Stomach smooth muscle (tissue), 2 donors: ENCODE measurements around the gene DSTN.

ENCODE experiments used
- H3K27ac ChIP-seq: one replicate; pipeline ENCODE4 v1.7.0; 2013; ENCODE audit warnings: mild to moderate bottlenecking, low read length, inconsistent platforms
- H3K27me3 ChIP-seq, 2 donors: one replicate each; pipeline ENCODE4 v1.7.0; 2013; ENCODE audit warnings: low read length in 2 of 2; ENCODE audit not compliant: insufficient read depth in 2 of 2, control insufficient read depth in 1 of 2
- H3K36me3 ChIP-seq, 2 donors: one replicate each; pipeline ENCODE4 v1.7.0; 2013; ENCODE audit warnings: low read length in 2 of 2; ENCODE audit not compliant: control insufficient read depth in 2 of 2, insufficient read depth in 2 of 2
- H3K4me1 ChIP-seq: one replicate; pipeline ENCODE4 v1.7.0; 2013; ENCODE audit warnings: low read length; ENCODE audit not compliant: control insufficient read depth, insufficient read depth
- H3K4me3 ChIP-seq, 2 donors: one replicate each; pipeline ENCODE4 v1.7.0; 2013; ENCODE audit warnings: low read length in 2 of 2
- H3K9ac ChIP-seq, 2 donors: one replicate each; pipeline ENCODE4 v1.7.0; 2013; ENCODE audit warnings: low read length in 2 of 2, mild to moderate bottlenecking in 1 of 2
- H3K9me3 ChIP-seq, 2 donors: one replicate each; pipeline ENCODE4 v1.7.0; 2013; ENCODE audit warnings: low read length in 2 of 2; ENCODE audit not compliant: control insufficient read depth in 2 of 2
- donor health status: healthy.
- donor health status: Pancreatic carcinoma.

DSTN gene

DNA sequence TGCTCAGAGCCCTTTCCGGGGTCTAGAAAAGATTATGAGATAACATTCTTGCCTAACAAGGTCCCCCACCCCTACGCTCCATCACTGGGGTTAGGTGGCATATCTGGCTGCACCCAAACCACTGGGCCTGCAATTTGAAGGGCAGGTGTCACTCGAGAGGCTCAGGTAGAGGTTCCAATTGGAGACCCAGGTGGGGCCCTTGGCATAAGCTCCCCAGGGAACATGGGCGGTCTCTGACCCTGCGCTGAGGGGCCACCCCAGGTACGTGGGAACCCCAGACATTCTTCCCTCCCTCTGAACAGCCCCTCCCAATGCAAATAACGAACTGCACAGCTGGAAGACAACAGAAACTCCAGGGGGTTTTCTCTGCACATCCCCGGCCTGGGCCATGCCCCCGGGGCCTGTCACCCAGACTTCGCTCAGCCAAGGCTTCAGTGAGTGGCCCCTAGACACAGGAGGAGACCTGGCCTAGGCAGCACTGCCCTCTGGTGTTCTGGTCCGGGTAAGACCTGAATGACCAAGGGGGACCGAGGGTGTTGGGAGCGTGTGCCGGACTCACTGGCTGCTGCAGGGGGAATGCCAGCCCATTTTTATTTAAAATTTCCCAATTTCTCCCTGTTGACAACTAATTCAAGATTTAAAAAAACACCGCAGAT is 47.5 kb downstream of the DSTN start:
- peaks cover 44% of the 10 kb centered on the region for H3K4me1 ChIP-seq
- no peak overlapping the region for H3K4me3 ChIP-seq
- no peaks in the 10 kb centered on the region for H3K9me3 ChIP-seq
- no peak overlapping the region for H3K9ac ChIP-seq
- H3K27ac ChIP-seq: peak overlapping the region; percentile 41
- peaks cover 20 to 28% of the 10 kb centered on the region in 2 donors for H3K36me3 ChIP-seq
- no peaks in the 10 kb centered on the region for H3K27me3 ChIP-seq

DNA sequence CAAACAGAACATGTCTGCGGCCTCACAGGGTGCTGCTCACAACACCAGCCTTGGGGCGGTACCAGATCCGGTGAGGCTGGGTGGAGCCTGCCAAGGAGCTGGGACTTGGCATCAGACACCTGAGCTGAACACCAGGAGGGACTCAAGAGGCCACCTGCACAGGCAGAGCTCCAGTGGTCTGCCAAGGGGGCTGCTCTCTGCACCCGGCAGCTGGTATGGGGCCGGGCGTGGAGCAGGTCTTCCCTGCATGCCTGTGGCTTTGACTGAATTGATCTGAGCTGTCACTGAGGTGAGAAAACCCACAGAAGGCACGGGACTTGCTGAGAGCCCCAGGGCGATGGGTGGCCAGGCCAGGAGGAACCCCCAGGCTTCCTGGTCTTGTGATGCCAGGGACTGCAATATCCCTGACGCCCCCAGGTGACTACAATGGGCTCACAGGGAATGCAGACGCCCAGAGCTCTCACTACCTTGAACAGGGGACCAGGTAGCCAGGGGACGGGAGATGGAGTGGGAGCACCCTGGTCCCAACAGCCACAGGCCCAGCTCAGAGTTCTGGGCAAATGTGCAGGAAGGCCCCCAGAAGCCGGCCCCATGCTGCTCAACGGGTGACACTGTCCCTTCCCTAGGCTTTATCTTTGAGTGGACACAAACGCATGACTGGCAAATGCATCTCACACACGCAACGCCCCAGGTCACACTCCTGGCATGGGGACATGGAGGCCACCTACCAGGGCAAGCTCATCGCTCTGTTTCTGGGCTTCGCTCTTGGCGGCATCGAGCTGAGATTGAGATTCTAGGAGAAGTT is 48.2 kb downstream of the DSTN start:
- Histone ChIP-seq H3K9ac (no peak overlapping the region), H3K36me3 (peaks cover 26 to 34% of the 10 kb centered on the region in 2 donors), H3K4me1 (peaks cover 37% of the 10 kb centered on the region), H3K9me3 (no peaks in the 10 kb centered on the region), H3K27me3 (no peaks in the 10 kb centered on the region), H3K27ac (no peak overlapping the region), H3K4me3 (no peak overlapping the region)

DNA sequence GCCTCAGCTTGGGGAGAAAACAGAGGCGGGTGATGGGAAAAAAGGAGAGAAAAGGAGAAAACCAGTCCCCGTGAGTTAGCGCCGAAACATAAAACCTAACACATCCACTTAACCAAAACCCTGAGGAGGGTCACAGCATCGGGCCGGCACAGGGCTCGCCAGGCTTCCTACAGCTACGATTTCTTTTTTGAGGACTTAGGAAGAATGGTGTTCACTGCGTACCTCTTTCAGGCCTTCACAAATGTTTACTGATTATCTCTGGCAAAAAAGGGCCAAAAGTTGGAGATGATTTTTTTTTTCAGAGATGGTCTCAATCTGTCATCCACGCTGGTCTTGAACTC is 48.8 kb downstream of the DSTN start:
- H3K27ac ChIP-seq: no peak overlapping the region
- H3K36me3 ChIP-seq: peaks cover 28 to 39% of the 10 kb centered on the region in 2 donors
- no peaks in the 10 kb centered on the region for H3K27me3 ChIP-seq

DNA sequence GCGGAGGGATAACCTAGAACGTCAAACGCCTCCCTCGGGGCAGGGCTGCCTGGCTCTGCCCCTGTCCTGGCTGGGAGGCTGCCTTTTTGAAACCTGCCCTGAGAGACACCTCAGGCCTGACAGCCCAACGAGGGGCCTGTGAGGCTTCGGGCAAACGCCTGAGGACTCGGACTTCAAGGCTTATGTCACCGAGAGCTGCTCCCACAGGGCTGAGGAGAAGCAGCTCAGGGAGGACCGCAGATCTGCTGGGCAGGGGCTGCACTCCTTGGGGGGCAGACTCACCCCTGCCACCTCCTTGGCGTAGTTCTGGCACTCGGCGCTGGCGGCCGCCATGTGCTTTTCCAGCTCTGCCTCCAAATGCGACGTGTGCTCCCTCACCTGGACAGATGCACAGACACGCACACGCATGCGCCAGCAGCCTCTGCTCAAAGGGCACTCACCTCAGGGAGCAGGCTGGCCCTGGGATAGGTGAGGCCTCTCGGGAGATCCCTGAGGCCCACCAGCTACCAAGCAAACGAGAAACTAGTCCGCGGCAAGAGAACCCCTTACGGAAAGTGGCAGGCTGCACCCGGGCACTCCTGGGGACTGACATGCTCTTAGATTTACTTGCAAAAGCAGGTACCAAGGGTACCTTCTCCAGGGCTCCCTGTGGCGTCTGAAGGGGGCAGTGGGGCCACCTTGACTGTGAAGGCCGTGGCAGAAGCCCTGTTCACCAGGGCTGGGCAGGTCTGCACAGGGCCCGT is 49.6 kb downstream of the DSTN start:
- H3K27ac ChIP-seq: no peak overlapping the region
- H3K36me3 ChIP-seq: peaks cover 36 to 45% of the 10 kb centered on the region in 2 donors
- no peak overlapping the region for H3K4me3 ChIP-seq
- H3K4me1 ChIP-seq: peaks cover 23% of the 10 kb centered on the region
- H3K27me3 ChIP-seq: no peaks in the 10 kb centered on the region
- H3K9me3 ChIP-seq: no peaks in the 10 kb centered on the region
- H3K9ac ChIP-seq: no peak overlapping the region

More for the DNA sequence above, 48.8 kb downstream of the DSTN start:
- no peaks in the 10 kb centered on the region for H3K9me3 ChIP-seq
- no peak overlapping the region for H3K4me3 ChIP-seq
- H3K4me1 ChIP-seq: peaks cover 31% of the 10 kb centered on the region
- no peak overlapping the region for H3K9ac ChIP-seq

DNA sequence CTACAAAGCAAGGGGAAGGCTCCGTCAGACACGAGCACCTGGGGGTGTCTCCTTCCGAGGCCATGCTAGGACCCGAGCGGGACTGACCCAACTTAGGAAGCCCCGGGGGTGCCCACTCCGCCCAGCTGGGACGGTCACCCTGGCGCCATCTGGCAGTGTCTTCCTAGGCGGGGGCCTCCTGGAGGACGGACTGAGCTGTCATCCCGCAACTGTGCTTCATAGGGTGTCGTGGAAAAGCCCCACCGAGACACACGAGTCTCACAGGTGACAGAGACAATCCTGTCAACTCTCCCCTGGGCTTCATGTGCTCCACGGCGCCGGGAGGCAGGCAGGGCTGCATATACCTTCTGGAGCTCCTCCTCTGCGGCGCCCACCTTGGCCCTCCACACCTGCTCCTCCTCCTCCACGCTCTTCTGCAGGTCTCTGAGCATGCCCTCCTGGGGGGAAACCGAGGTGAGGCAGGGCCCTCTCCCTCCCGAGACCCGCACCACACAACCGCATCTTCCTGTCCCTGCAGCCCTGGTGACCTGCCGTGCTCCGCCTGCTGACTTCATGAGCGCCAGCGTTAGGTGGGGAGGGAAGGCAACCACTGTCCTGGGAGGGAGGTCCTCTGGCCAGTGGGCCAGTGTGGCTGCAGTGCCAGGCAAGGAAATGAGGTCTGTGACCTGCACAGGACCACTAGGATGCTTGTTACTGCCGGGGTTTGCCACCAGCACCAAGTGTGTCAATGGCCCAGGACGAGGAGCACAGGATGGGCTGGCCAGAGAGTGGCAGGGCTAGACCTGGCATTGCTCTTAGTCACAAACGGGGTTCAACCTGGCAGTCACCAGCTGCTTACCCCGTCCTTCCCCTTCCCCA is 50.7 kb downstream of the DSTN start:
- H3K9ac ChIP-seq: no peak overlapping the region
- peaks cover 44 to 51% of the 10 kb centered on the region in 2 donors for H3K36me3 ChIP-seq
- no peak overlapping the region for H3K27ac ChIP-seq
- H3K9me3 ChIP-seq: no peaks in the 10 kb centered on the region
- H3K27me3 ChIP-seq: no peaks in the 10 kb centered on the region
- peaks cover 12% of the 10 kb centered on the region for H3K4me1 ChIP-seq
- no peak overlapping the region for H3K4me3 ChIP-seq

DNA sequence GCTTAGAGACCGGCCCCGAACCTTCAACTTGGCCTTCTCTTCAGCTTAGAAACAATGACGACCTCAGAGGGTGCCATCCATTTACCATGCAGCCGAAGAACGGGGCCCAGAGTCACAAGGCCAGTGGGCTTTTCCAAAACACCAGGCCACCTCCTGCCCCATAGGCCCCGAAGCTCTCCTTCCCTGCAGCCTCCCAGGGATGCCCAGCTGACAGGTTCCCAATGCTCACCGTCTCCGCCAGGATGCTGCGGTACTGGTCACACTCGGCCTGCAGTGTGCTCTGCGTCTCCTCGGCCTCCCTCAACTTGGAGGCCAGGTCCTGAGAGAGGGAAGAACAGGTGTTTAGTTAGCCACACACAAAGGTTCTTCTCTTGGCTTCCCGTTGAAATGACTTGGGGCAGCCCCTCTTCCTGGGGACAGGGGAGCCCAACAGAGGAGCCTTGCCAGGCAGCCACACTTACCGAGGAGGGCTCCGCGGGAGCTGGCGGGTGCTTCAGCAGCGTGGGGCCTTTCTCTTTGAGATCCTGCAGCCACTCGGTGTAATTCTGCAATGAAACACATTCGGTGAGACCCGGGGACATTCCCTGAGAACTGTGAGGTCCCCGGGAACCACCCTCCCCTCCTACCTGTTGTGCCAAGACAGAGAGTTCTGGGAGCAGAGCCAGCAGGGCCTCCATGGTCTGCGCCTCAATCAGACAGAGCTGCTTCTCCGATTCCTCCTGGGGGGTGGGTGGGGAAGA is 51.5 kb downstream of the DSTN start:
- Histone ChIP-seq H3K27ac (no peak overlapping the region), H3K9ac (no peak overlapping the region), H3K4me3 (no peak overlapping the region), H3K27me3 (no peaks in the 10 kb centered on the region), H3K4me1 (peaks cover 7% of the 10 kb centered on the region), H3K36me3 (peaks cover 47 to 55% of the 10 kb centered on the region in 2 donors), H3K9me3 (no peaks in the 10 kb centered on the region)

DNA sequence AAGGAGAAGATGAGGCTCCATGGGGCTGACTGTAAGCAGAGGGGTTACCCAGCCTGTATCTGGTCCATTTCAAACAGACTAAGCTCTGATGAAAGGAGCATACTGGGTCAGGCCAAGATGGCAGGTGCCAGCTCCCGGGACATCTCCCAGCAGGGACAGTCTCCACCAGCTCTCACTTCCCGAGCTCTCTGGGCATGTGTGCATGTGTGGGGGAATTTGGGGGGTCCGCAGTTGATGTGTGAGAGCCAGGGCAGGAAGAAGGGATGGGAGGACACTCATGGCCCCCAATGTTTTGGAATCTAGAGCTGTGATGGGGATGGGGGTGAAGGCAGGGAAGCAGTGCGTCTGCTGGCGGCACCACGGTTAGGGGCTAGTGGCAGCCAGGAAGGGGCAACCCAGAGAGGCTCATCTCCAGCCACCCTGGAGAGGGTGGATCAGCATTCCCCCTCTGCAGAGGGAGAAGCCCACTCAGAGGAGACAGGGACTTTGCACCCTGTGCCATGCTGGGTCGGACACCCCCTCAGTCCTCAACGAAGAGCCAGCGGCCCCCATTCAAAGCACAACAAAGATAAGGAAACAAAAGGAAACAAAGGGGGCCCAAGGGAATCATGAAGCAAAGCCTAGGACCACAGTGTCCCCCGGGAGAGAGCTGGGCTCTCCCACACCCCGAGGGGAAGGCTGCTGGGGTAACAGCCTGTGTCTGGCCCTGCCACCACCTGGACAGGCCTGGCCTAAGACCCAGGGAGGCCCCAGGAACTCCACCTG is 52.4 kb downstream of the DSTN start:
- Histone ChIP-seq H3K4me3 (no peak overlapping the region), H3K4me1 (peaks cover 4% of the 10 kb centered on the region), H3K27ac (no peak overlapping the region), H3K9me3 (no peaks in the 10 kb centered on the region), H3K27me3 (no peaks in the 10 kb centered on the region), H3K9ac (no peak overlapping the region), H3K36me3 (peaks cover 48 to 60% of the 10 kb centered on the region in 2 donors)

DNA sequence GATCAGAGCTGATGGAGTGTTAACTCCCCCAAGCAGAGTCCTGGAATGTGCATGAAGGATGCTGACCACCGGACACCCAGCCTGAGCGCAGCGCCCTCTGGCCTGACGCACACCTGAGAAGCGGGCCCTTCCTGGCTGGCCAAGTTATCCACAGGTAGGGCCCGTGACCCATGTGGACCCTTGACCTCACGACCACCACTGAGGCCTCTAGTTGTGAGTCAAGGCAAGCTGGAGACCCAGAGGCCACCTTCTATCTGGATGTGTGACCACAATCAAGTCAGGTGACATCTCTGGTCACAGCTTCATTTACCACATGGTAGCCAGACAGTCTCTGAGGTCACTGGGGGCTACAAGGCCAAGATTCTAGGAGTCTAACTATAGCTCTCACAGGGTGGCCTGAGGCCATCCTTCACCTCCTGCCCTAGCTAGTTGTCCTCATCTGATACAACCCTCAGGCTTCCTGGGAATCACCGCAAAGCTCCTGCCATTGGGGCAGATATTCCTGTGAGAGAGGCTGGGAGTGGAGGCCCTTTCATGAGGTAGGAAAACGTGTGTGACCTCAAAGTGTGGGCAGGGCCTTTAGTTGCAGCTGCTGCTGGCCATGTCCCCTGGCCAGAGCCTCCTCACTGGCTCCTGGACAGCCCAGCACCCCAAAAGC is 53.1 kb downstream of the DSTN start:
- no peak overlapping the region for H3K4me3 ChIP-seq
- no peaks in the 10 kb centered on the region for H3K9me3 ChIP-seq
- H3K9ac ChIP-seq: no peak overlapping the region
- H3K27me3 ChIP-seq: no peaks in the 10 kb centered on the region
- no peak overlapping the region for H3K27ac ChIP-seq
- H3K36me3 ChIP-seq: peaks cover 48 to 63% of the 10 kb centered on the region in 2 donors
- peaks cover 2% of the 10 kb centered on the region for H3K4me1 ChIP-seq

DNA sequence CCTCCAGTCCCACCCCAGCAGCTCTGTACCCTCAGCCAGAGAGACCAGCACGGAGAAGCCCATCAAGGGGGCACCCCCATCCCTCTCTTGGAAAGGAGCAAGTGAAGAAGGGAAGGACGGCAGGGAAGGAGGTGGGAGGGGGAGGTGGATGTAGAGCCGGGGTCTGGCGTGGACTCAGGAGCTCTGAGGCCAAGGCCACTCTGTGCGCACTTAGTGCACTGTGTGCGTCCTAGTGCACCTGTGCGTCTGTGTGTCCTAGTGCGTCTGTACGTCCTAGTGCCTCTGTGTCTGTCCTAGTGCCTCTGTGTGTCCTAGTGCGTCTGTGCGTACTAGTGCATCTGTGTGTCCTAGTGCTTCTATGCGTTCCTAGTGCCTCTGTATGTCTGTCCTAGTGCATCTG is 54.2 kb downstream of the DSTN start:
- Histone ChIP-seq H3K9me3 (no peaks in the 10 kb centered on the region), H3K9ac (no peak overlapping the region), H3K27me3 (no peaks in the 10 kb centered on the region), H3K27ac (no peak overlapping the region), H3K4me1 (peaks cover 5% of the 10 kb centered on the region), H3K4me3 (no peak overlapping the region), H3K36me3 (peaks cover 48 to 62% of the 10 kb centered on the region in 2 donors)
